K562 (cell line): ENCODE data around the gene CGNL1. TPM values are rescaled to one million over a fixed set of nuclear protein-coding genes. Genes with fewer than 3 reads are reported as not detected.

Experiments
- ATAC-seq: fragments of 200-7000 bp; cut with Tn5 transposase; 3 replicates; pipeline ENCODE4 v1.9.1; 2020; ENCODE audit warnings: moderate library complexity
- BruUV-seq: library from RNA; stranded (reverse); fragments of 400-500 nt; replicated peaks from 2 replicates; lab custom pipeline; 2021; lab: Mats Ljungman, UMichigan
- CTCF ChIA-PET: fragments of 300-600 bp; formaldehyde crosslinking; extraction: SDS; loops from one replicate; lab custom pipeline; 2021; ENCODE audit warnings: low intra/inter-chr PET ratio; lab: Yijun Ruan, JAX
- POLR2A ChIA-PET: fragments of 300-600, 350-650 bp; sonication (Branson Sonifier 250); formaldehyde crosslinking; extraction: SDS; loops from one replicate; lab custom pipeline; 2021; ENCODE audit warnings: antibody characterized with exemption, inconsistent platforms; lab: Yijun Ruan, JAX
- DNase-seq, 4 experiments: peaks; one replicate each; pipeline versions ENCODE4 v3.0.0 to v3.0.0-alpha.2; 2011 to 2018; ENCODE audit warnings: low spot score in 3 of 4, mixed read lengths in 3 of 4; ENCODE audit errors: extremely low read depth in 1 of 4
- FAIRE-seq: peaks from 2 replicates; lab custom pipeline; 2011; peaks lifted over from hg19 to GRCh38; lab: Jason Lieb, UNC
- H2AFZ ChIP-seq: 2 replicates; pipeline ENCODE4 v1.6.0; 2011; ENCODE audit warnings: low read depth, low read length, control low read depth, inconsistent platforms
- H3K27ac ChIP-seq: fragments of 200-600 bp; 3 replicates; pipeline ENCODE4 v1.8.0; 2011; ENCODE audit warnings: low read depth, mild to moderate bottlenecking, control low read depth, inconsistent platforms, low read length, moderate library complexity, mixed read lengths; ENCODE audit errors: extremely low read depth
- H3K27me3 ChIP-seq, 2 experiments: fragments of 300-600 bp in 1 of 2; 2 replicates in 1 of 2; 3 replicates in 1 of 2; pipeline versions ENCODE4 v1.6.0 to v1.8.0; 2011; ENCODE audit warnings: inconsistent platforms in 2 of 2, low read length in 2 of 2, mild to moderate bottlenecking in 1 of 2, mixed read lengths in 1 of 2, moderate library complexity in 1 of 2; ENCODE audit not compliant: control insufficient read depth in 2 of 2, insufficient read depth in 2 of 2
- H3K36me3 ChIP-seq: fragments of 300-600 bp; 3 replicates; pipeline ENCODE4 v1.8.0; 2011; ENCODE audit warnings: mild to moderate bottlenecking, low read length, inconsistent platforms; ENCODE audit not compliant: control insufficient read depth, insufficient read depth
- H3K4me1 ChIP-seq, 2 experiments: fragments of 200-600 bp in 1 of 2; replicated peaks in 1 of 2; 2 replicates in 1 of 2; 3 replicates in 1 of 2; pipeline versions ENCODE4 v1.5.1 to v1.8.0; 2011; ENCODE audit warnings: inconsistent platforms in 2 of 2, low read length in 2 of 2, mild to moderate bottlenecking in 1 of 2, mixed read lengths in 1 of 2, moderate library complexity in 1 of 2; ENCODE audit not compliant: control insufficient read depth in 2 of 2, insufficient read depth in 2 of 2
- H3K4me2 ChIP-seq: 2 replicates; pipeline ENCODE4 v1.6.1; 2011; ENCODE audit warnings: low read length, control low read depth, inconsistent platforms, mixed read lengths; ENCODE audit not compliant: insufficient read depth
- H3K4me3 ChIP-seq: fragments of 200-600 bp; sonication (generic), shearing (Covaris generic); 2 replicates; pipeline ENCODE4 v1.5.1; 2016; ENCODE audit warnings: control low read depth, inconsistent platforms
- H3K79me2 ChIP-seq: fragments of 200-600 bp; 3 replicates; pipeline ENCODE4 v1.8.0; 2011; ENCODE audit warnings: low read length, inconsistent platforms; ENCODE audit not compliant: control insufficient read depth, insufficient read depth
- H3K9ac ChIP-seq, 2 experiments: 2 replicates each; pipeline versions ENCODE4 v1.6.0 to v1.6.1; 2011; ENCODE audit warnings: low read depth in 2 of 2, low read length in 2 of 2, control low read depth in 1 of 2, inconsistent platforms in 1 of 2, mild to moderate bottlenecking in 1 of 2, mixed read lengths in 1 of 2; ENCODE audit not compliant: insufficient read depth in 1 of 2
- H3K9me1 ChIP-seq: one replicate; pipeline ENCODE4 v1.6.0; 2011; ENCODE audit warnings: inconsistent platforms, mild to moderate bottlenecking, low read length, moderate library complexity; ENCODE audit not compliant: control insufficient read depth, insufficient read depth
- H3K9me3 ChIP-seq: replicated peaks from 2 replicates; pipeline ENCODE4 v1.5.1; 2011; ENCODE audit warnings: low read depth, low read length, inconsistent platforms; ENCODE audit not compliant: control insufficient read depth, insufficient read depth
- H4K20me1 ChIP-seq: replicated peaks from 2 replicates; pipeline ENCODE4 v1.6.1; 2011; ENCODE audit warnings: low read length, inconsistent platforms, mixed read lengths; ENCODE audit not compliant: control insufficient read depth, insufficient read depth
- CBFB ChIP-seq: sonication (generic); formaldehyde crosslinking; IDR thresholded peaks from 2 replicates; pipeline ENCODE4 v1.4.0; 2020; ENCODE audit warnings: mild to moderate bottlenecking, missing genetic modification reagents
- CCNT2 ChIP-seq: IDR thresholded peaks from 2 replicates; pipeline ENCODE4 v1.6.1; 2011; ENCODE audit warnings: borderline replicate concordance, low read depth, mild to moderate bottlenecking, moderate library complexity, mixed read lengths, low read length; ENCODE audit not compliant: insufficient read length; ENCODE audit errors: extremely low read depth
- NR2C2 ChIP-seq, 2 experiments: fragments of 200-800 bp in 1 of 2; sonication (Bioruptor generic) in 1 of 2; sonication (generic) in 1 of 2; formaldehyde crosslinking in 1 of 2; IDR thresholded peaks; 2 replicates each; pipeline versions ENCODE4 v1.6.1 to v1.8.0; 2016 to 2022; ENCODE audit warnings: mild to moderate bottlenecking in 1 of 2, missing compliant biosample characterization in 1 of 2, missing genetic modification characterization in 1 of 2, missing genetic modification reagents in 1 of 2
- POU5F1 ChIP-seq: fragments of 150-350 bp; IDR thresholded peaks from 2 replicates; pipeline ENCODE4 v1.6.1; 2014; ENCODE audit warnings: borderline replicate concordance, low read length, low read depth, mild to moderate bottlenecking; ENCODE audit not compliant: partially characterized antibody
- RBM25 ChIP-seq: fragments of 200-400 bp; formaldehyde crosslinking; IDR thresholded peaks from 2 replicates; pipeline ENCODE4 v1.6.1; 2018; ENCODE audit warnings: low read length, low read depth, moderate library complexity; ENCODE audit not compliant: severe bottlenecking
- STAT5B ChIP-seq: fragments of 250-450 bp; sonication (Bioruptor Pico); IDR thresholded peaks from 2 replicates; pipeline ENCODE4 v1.8.0; 2021; ENCODE audit warnings: mild to moderate bottlenecking, inconsistent platforms
- ZNF444 ChIP-seq: fragments of 250-450 bp; sonication (Bioruptor Pico); IDR thresholded peaks from 2 replicates; pipeline ENCODE4 v1.4.0; 2020; ENCODE audit warnings: mild to moderate bottlenecking, moderate library complexity
- ZNF57 ChIP-seq: fragments of 450-650 bp; formaldehyde crosslinking; IDR thresholded peaks from 2 replicates; pipeline ENCODE4 v1.4.0; 2020; ENCODE audit warnings: mild to moderate bottlenecking, moderate library complexity
- ZNF830 ChIP-seq: fragments of 250-450 bp; sonication (Bioruptor Pico); IDR thresholded peaks from 2 replicates; pipeline ENCODE4 v1.5.0; 2021; ENCODE audit warnings: mild to moderate bottlenecking
- WGBS: fragments of 100-300 bp; shearing (Covaris generic); methylation state at CpG from one replicate; pipeline ENCODE4 v1.1.6; 2016; ENCODE audit warnings: low coverage, mixed read lengths; ENCODE audit not compliant: insufficient coverage; ENCODE audit errors: missing lambda C conversion rate; 5-methylcytosine and 5-hydroxymethylcytosine counted together
- in situ Hi-C: fragments of 300-500 bp; cut with MboI; formaldehyde crosslinking; loops from 4 replicates; pipeline ENCODE4 v1.15.0; 2018; ENCODE audit warnings: inconsistent platforms, mixed read lengths
- intact Hi-C: fragments of 100-400 bp; cut with micrococcal nuclease; formaldehyde crosslinking; loops from 2 replicates; pipeline ENCODE4 v1.14.2; 2022
- polyA plus RNA-seq, 8 experiments: library from polyadenylated mRNA; depleted of rRNA in 4 of 8; stranded (reverse) in 5 of 8; unstranded in 3 of 8; fragments of >200 nt; fragmentation: Nextera tagmentation in 2 of 8; fragmentation: Illumina TruSeq in 1 of 8; extraction: Ambion mirVana in 2 of 8; extraction: Trizol in 1 of 8; gene quantifications; 2 replicates each; pipeline versions ENCODE4 v1.2.1 to v1.2.3, GENCODE V29; 2011 to 2014; ENCODE audit warnings: inconsistent platforms in 1 of 8, missing spikeins in 1 of 8
- total RNA-seq, 7 experiments: library from RNA; depleted of rRNA in 6 of 7; stranded (reverse); fragments of >200 nt in 6 of 7; fragmentation: Illumina TruSeq in 2 of 7; extraction: Trizol in 2 of 7; gene quantifications; 2 replicates each; pipeline versions ENCODE4 v1.2.1 to v1.2.3, GENCODE V29; 2011 to 2021; ENCODE audit warnings: low replicate concordance in 1 of 7
- TF ChIP-seq, protein P1 (sequence below): fragments of 450-650 bp; IDR thresholded peaks from 2 replicates; pipeline ENCODE4 v1.6.1; 2016; ENCODE audit warnings: low read depth, mild to moderate bottlenecking, moderate library complexity

Gene CGNL1
- total and polyA plus RNA-seq, 9 of the 15 experiments (the other 6 are each of a cell fraction or from before 2014, with no cell fraction given): 0.01 to 0.07 TPM; not detected in 7

DNA sequence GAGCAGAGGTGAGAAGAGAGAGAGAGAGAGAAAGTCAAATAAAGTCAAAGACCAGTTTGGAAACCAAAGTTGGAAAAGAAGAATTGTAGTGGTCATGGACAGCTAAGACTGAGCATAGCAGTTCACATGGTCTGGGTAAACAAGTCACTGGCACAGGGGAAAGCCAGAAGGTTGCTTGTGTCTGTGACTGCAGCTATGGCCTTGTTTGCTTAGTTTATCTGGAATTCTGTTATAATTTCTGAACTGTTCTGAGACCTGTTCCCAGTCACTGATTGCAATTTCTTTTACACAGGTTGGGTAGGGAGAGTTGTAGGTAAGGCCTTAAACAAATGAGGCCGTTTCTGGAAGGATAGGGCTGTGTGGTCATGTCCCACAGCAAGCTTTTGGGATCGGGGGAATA, 172.0 kb downstream of the CGNL1 start:
- 4% methylated on average over 2 of the region's 2 CpGs for WGBS
- Histone ChIP-seq H3K4me2 (no peak overlapping the region), H3K4me3 (no peak overlapping the region), H4K20me1 (peaks cover 3% of the 10 kb centered on the region; the same call in 1 of the 2 replicates), H3K4me1 (no peaks in the 10 kb centered on the region), H3K9me1 (no peaks in the 10 kb centered on the region), H3K36me3 (no peaks in the 10 kb centered on the region), H2AFZ (no peak overlapping the region), H3K9me3 (no peaks in the 10 kb centered on the region), H3K9ac (no peak overlapping the region), H3K79me2 (no peaks in the 10 kb centered on the region), H3K27me3 (peaks cover 45 to 83% of the 10 kb centered on the region in 2 experiments), H3K27ac (no peak overlapping the region)
- ChIA-PET POLR2A (interaction anchor here (0.6 kb wide), 1 partner anchor 159 kb away, joined by 3 read pairs; no protein-coding TSS in a partner anchor), CTCF (no interaction called here)
- TF ChIP-seq ZNF57 (CRISPR knock-in tag): no peak
- TF ChIP-seq CBFB (CRISPR knock-in tag): no peak
- no peak for TF ChIP-seq POU5F1
- no peak for TF ChIP-seq NR2C2 (CRISPR knock-in tag; IDR thresholded peaks at IDR 0.05)
- no peak for TF ChIP-seq NR2C2 (tag; IDR thresholded peaks at IDR 0.05)
- no peak for TF ChIP-seq ZNF830 (CRISPR knock-in tag)
- TF ChIP-seq ZNF444 (CRISPR knock-in tag): no peak
- TF ChIP-seq CCNT2: no peak
- no peak for TF ChIP-seq RBM25
- TF ChIP-seq, protein P1, sequence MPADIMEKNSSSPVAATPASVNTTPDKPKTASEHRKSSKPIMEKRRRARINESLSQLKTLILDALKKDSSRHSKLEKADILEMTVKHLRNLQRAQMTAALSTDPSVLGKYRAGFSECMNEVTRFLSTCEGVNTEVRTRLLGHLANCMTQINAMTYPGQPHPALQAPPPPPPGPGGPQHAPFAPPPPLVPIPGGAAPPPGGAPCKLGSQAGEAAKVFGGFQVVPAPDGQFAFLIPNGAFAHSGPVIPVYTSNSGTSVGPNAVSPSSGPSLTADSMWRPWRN: no peak
- TF ChIP-seq STAT5B: no peak
- in situ Hi-C loops (no loop called here), intact Hi-C loops (no loop called here)
- no peak for FAIRE-seq
- BruUV-seq: no TSS peak
- no peak for DNase-seq
- ATAC-seq: no peak
